ENCODE measurements around the gene METTL25B. TPM values are rescaled to one million over a fixed set of nuclear protein-coding genes. Genes with fewer than 3 reads are reported as not detected.

METTL25B gene
- total RNA-seq, 4 donors from 2014 or later: 37.4 to 40.8 (median 39.0) TPM

DNA sequence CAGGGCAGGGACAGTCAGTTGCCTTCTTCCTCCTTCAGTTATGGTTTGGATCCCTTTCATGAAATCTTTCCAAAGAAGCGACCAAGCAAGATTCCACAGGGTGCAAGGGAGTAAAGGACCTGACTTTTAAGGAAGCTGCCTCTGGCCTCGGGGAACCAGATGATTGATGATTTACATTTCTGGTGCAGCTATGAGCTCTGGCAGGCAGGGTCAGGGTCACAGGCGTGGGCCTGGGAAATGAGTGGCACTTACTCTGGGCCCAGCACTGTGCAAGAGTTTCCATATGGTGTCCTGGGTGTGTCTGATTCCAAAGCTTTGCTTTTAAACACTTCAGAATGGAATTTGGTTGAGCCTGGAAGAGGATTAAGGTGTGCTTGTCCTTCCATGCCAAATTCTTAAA, 15.6 kb upstream of the METTL25B start:
- Histone ChIP-seq H3K9me3 (no peaks in the 10 kb centered on the region), H3K4me3 (no peak overlapping the region), H3K36me3 (no peaks in the 10 kb centered on the region), H3K27me3 (no peaks in the 10 kb centered on the region), H3K4me1 (peaks cover 8 to 20% (median 13%) of the 10 kb centered on the region in 4 donors), H3K27ac (no peak overlapping the region)
- intact Hi-C loops (cut with DNase I; ENCODE audit: low total_unique reads) (no loop called here), in situ Hi-C loops (cut with MboI; ENCODE audit: low pct_ligation_motif_present in 1 of 4, low pct_unique_long_range_greater_than_20kb in 1 of 4, low sequenced_read_pairs in 3 of 4) (no loop called here)
- TF ChIP-seq CTCF (IDR thresholded peaks at IDR 0.05) (no peak), POLR2AphosphoS5 (IDR thresholded peaks at IDR 0.05) (no peak), EP300 (IDR thresholded peaks at IDR 0.05; ENCODE audit: low read depth) (no peak), POLR2A (IDR thresholded peaks at IDR 0.05) (no peak)
- 55% methylated on average over 3 of the region's 3 CpGs; no CpG with 5 or more reads in 1 of the 2 donors for WGBS, 2 donors (ENCODE audit: low coverage in 1 of 2)
- no peak for DNase-seq

DNA sequence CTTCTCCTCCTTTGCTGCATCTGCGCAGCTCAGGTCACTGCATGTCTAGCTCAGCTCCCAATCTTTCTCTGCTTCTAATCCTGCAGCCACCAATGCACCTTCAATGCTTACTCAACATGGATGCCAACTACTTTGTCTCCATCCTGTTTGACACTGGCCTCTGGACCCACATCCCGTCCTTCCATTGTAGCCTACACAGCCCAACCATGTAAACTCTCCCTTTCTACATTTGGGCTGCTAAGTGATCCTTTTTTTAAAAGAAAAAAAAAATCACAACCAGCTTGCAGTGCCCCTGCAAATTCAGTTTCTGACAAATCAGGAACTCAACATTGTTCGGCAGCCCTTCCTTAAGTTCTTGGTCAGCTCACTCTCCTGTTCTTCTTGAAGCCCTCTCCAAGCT, 13.4 kb upstream of the METTL25B start:
- DNase-seq: no peak
- 92 to 94% methylated on average over 2 to 3 of the region's 3 CpGs for WGBS, 2 donors (ENCODE audit: low coverage in 1 of 2)
- in situ Hi-C loops (cut with MboI; ENCODE audit: low pct_ligation_motif_present in 1 of 4, low pct_unique_long_range_greater_than_20kb in 1 of 4, low sequenced_read_pairs in 3 of 4) (no loop called here), intact Hi-C loops (cut with DNase I; ENCODE audit: low total_unique reads) (no loop called here)
- peaks cover 5 to 13% (median 9%) of the 10 kb centered on the region in 4 donors for H3K4me1 ChIP-seq
- H3K27me3 ChIP-seq: no peaks in the 10 kb centered on the region
- H3K27ac ChIP-seq: no peak overlapping the region
- H3K36me3 ChIP-seq: no peaks in the 10 kb centered on the region
- H3K4me3 ChIP-seq: no peak overlapping the region
- no peak for TF ChIP-seq EP300 (IDR thresholded peaks at IDR 0.05; ENCODE audit: low read depth)
- TF ChIP-seq POLR2AphosphoS5 (IDR thresholded peaks at IDR 0.05): no peak
- no peak for TF ChIP-seq CTCF (IDR thresholded peaks at IDR 0.05)
- TF ChIP-seq POLR2A (IDR thresholded peaks at IDR 0.05): no peak
- H3K9me3 ChIP-seq: no peaks in the 10 kb centered on the region

- Histone ChIP-seq H3K27me3 (no peaks in the 10 kb centered on the region), H3K4me1 (no peaks in the 10 kb centered on the region), H3K4me3 (no peak overlapping the region), H3K9me3 (no peaks in the 10 kb centered on the region), H3K27ac (no peak overlapping the region), H3K36me3 (peaks cover 0 to 10% (median 4%) of the 10 kb centered on the region in 4 donors)
- TF ChIP-seq POLR2AphosphoS5 (IDR thresholded peaks at IDR 0.05) (no peak), CTCF (IDR thresholded peaks at IDR 0.05) (no peak), POLR2A (IDR thresholded peaks at IDR 0.05) (no peak), EP300 (IDR thresholded peaks at IDR 0.05; ENCODE audit: low read depth) (no peak)
- intact Hi-C loops (cut with DNase I; ENCODE audit: low total_unique reads) (no loop called here), in situ Hi-C loops (cut with MboI; ENCODE audit: low pct_ligation_motif_present in 1 of 4, low pct_unique_long_range_greater_than_20kb in 1 of 4, low sequenced_read_pairs in 3 of 4) (no loop called here)
- no peak for DNase-seq
- WGBS, 2 donors (ENCODE audit: low coverage in 1 of 2): 79 to 97% methylated on average over 3 to 4 of the region's 4 CpGs
Observed at GRCh38 chr1:156717351-156717750, 10.9 kb upstream of the METTL25B start.

GRCh38 chr1:156721131-156721530, 7.1 kb upstream of the METTL25B start:
- no peak overlapping the region for H3K27ac ChIP-seq
- TF ChIP-seq POLR2AphosphoS5 (IDR thresholded peaks at IDR 0.05) (no peak), EP300 (IDR thresholded peaks at IDR 0.05; ENCODE audit: low read depth) (no peak), POLR2A (IDR thresholded peaks at IDR 0.05) (no peak), CTCF (IDR thresholded peaks at IDR 0.05) (no peak)
- no peaks in the 10 kb centered on the region for H3K9me3 ChIP-seq
- no peak overlapping the region for H3K4me3 ChIP-seq
- no peaks in the 10 kb centered on the region for H3K27me3 ChIP-seq
- H3K36me3 ChIP-seq: peaks cover 0 to 33% (median 10%) of the 10 kb centered on the region in 4 donors
- peaks cover 11 to 19% (median 18%) of the 10 kb centered on the region in 4 donors for H3K4me1 ChIP-seq
- intact Hi-C loops (cut with DNase I; ENCODE audit: low total_unique reads) (no loop called here), in situ Hi-C loops (cut with MboI; ENCODE audit: low pct_ligation_motif_present in 1 of 4, low pct_unique_long_range_greater_than_20kb in 1 of 4, low sequenced_read_pairs in 3 of 4) (loop anchor here in 1 of 4 donors (5.0 kb wide), 1 partner anchor 34 kb away; no protein-coding TSS in a partner anchor)
- 81% methylated on average over 2 of the region's 2 CpGs; no CpG with 5 or more reads in 1 of the 2 donors for WGBS, 2 donors (ENCODE audit: low coverage in 1 of 2)
- no peak for DNase-seq

All from transverse colon (tissue), 4 donors.